ENCODE results near the gene FBXL13.
"Not testable (repeated sequence)": the region's sequence is repeated elsewhere in the genome, so short reads cannot be mapped to it uniquely, and the experiment has no call there.

Gene FBXL13

DNA sequence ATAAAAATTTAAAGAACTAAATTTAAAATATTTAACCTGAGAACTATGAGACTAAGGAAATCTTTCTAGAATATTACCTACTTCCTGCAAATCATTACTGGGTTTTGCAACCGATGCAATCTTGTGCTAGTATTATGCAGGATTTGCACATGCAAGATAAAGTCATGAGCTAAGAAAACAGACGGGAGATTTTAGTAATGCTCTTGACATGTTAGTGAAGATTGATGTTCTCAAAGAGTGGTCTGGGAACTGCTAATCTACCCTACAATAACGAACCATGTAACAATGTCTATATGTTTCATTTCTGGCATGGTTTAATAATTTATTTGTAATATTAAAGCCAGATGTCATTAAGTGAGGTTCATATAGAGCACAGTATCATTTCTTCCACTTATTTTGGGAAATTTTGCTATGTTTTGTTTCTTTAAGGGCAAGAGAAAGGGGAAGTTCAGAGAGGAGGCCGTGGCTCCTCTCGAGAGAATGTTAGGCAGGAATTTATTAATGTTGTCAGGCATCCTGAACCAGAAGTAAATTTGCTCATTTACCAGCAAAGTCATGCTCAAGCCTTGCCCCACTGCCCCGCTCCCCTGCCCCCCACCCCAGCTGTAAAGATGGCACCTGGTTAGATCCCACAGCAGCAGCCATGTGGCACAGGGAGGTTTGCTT is 139.0 kb downstream of the FBXL13 start:
- no peak for DNase-seq (ENCODE audit: low read depth, low spot score)

DNA sequence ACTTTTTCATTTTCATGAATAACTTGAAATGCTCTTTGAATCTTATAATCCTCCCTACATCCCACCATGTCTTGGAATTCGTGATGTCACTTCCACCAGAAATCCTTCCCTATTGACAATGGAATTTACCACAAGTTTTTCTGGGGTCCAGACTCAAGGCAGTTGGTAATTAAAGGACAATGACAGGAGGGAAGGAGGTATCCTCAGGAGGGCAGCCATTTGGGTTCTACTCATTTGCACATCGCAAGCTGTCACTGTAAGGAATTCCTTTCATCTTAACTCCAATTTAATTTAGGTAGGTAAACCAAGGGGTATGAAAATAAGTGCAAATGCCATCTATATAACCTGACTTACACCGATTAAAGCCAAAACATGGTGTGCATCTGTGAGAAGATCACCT is 139.9 kb downstream of the FBXL13 start:
- peak; percentile 30 for DNase-seq (ENCODE audit: low read depth, low spot score)

DNA sequence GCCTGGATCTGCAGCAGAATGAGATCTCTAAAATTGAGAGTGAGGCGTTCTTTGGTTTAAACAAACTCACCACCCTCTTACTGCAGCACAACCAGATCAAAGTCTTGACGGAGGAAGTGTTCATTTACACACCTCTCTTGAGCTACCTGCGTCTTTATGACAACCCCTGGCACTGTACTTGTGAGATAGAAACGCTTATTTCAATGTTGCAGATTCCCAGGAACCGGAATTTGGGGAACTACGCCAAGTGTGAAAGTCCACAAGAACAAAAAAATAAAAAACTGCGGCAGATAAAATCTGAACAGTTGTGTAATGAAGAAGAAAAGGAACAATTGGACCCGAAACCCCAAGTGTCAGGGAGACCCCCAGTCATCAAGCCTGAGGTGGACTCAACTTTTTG is 140.4 kb downstream of the FBXL13 start:
- no peak for DNase-seq (ENCODE audit: low read depth, low spot score)

DNA sequence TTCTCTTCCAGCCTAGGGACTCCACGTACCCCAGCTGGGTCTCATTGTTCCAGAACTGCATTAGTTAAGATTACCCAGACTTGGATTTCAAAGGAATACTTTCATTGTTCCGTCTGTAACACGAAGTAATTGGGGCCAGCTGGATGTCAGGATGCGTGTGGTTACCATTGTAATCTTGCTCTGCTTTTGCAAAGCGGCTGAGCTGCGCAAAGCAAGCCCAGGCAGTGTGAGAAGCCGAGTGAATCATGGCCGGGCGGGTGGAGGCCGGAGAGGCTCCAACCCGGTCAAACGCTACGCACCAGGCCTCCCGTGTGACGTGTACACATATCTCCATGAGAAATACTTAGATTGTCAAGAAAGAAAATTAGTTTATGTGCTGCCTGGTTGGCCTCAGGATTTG is 140.8 kb downstream of the FBXL13 start:
- peak; percentile 82 for DNase-seq (ENCODE audit: low read depth, low spot score)

GRCh38 chr7:102931757-102932156 is 142.8 kb downstream of the FBXL13 start:
- no peak for DNase-seq (ENCODE audit: low read depth, low spot score)

DNA sequence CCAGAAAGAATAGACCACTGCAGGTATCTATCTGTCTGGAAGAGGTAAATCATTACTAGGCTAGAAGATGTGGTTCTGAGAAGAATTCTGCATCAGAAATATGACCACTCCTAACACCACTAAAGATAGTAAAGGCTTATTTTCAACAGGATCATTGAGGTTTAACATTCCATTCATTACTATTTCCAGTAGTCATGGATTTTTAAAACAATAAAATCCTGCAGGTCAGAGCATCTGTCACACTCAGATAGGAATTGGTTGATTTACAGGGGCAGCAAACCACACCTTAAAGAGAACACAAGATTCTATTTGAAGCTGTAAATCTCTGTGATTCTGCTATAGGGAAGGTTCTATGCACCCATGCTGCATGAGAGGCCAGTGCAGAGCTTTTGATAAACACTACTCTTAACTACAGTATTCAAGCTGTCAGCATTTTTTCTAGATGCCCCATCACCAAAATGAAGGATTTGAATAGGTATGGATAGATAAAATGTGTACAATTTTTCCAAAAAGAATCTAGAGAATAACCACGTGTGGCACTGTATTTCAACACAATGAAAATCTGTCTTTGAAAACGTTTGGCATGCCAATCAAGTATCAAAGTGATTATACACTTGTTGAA is 147.2 kb downstream of the FBXL13 start:
- no peak for DNase-seq (ENCODE audit: low read depth, low spot score)

GRCh38 chr7:102926783-102927140 is 147.8 kb downstream of the FBXL13 start:
- no peak for DNase-seq (ENCODE audit: low read depth, low spot score)

DNA sequence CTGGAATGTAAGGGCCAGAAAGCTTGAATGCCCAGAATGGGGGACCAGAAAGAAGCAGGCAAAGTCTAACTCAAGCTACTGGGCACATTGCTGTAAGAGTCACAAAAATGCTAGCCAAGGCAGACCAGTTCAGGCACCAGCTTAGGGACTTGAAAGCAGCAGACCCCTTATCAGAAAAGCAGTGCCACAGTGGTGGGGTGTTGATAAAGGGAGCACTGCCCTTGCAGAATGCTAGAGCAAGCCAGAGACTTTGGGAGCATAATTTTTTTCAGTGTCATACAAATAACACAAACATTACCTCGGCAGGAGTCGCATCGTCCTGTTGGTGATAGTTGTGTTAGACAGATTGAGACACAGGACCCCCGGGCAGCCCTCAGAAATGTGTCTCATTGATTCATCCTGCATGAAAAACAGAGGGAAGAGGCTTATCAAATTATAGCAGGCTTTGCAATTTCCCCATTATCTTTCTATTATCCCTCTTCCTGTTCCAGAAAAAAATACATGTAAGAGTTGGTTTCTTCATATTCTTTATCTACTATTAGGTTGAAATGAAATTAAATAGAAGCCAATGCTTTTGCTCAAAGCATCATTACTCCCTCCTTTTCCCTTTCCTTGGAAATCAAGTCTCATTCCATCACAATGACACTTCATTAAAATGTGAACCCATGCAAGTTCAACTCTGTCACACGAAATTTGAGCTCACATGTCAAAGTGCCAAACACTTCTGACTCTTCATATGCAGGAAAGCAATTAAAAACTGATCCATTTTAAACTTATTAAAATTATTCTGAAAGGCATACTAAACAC is 148.4 kb downstream of the FBXL13 start:
- DNase-seq (ENCODE audit: low read depth, low spot score), result no peak

GRCh38 chr7:102918845-102919244 is 155.8 kb downstream of the FBXL13 start:
- DNase-seq (ENCODE audit: low read depth, low spot score), result no peak

DNA sequence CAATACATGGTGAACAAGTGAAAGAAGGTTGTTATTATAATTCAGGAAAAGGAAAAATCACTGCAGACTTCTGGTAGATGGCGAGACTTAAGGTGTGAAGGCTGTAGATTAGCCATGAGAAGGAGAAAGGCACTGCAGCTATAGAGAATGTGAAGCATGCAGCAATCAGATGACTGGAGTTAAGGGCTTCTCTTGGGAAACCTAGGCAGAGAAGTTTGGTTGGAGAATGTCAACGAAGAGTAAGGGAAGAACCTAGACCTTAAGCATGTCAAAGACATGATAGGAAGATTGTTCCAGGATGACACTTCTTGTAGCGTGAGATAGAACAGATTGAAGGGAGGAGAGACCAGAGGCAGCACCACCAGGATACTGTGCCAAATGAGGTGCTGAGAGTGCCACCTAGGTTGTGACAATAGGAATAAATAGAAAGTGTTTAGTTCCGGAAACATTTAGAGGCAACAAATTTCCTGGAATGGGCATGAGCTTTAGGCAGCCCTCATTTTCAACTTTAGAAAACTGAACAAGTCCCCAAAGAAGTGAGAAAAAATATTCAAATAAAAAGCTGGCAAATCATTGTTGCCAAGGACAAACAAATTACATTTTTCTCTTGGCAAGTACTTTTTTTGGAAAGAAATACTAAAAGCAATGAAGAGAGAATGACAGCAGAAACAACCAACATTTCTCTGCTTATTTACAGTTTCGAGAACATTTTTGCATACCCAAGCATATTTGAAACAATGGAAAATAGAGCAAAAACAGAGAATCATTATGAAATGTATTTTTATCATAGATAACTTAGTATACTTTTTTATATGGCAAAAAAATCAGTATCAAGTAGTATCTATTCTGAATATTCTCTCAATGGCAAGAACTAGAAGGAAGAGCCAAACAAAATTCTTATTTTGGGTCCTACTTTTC is 156.9 kb downstream of the FBXL13 start:
- peak; percentile 11 for DNase-seq (ENCODE audit: low read depth, low spot score)

DNA sequence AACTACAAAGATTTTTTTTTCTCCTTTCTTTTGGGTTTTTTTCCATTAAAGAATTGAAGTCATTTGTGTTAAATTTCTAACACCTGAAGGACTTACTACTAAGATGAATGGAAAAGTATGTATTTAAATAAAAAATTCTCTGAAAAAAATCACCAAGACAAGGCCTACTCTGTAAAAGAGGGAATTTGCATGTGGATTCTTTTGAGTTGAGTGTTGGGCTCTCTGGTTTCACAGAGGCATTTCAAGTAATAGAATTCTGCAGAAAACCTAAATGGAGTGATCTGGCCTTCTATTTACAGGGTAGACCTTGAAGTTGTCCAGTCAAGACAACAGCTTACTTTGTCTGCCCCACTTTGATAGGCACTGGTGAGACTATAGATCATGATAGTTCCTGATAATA is 157.7 kb downstream of the FBXL13 start:
- DNase-seq (ENCODE audit: low read depth, low spot score), result no peak

DNA sequence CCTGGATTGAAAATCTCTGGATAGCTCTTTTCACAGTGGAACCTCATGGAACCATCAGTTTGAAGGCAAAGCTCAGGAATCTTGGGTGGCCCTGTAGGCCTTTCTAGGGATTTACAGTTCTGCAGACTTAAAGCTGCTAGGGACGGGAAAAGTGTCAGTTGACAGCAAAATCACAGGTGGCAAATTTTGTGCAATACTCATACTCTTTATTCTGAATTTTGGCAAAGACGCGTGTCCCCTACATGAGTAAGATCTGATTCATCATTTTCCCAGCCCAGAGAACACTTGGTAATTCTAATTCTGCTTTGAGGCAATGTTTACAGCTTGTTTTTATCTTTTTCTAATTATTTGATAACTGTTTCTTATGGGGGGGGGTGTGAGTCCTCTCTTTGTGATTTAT is 158.2 kb downstream of the FBXL13 start:
- no peak for DNase-seq (ENCODE audit: low read depth, low spot score)

DNA sequence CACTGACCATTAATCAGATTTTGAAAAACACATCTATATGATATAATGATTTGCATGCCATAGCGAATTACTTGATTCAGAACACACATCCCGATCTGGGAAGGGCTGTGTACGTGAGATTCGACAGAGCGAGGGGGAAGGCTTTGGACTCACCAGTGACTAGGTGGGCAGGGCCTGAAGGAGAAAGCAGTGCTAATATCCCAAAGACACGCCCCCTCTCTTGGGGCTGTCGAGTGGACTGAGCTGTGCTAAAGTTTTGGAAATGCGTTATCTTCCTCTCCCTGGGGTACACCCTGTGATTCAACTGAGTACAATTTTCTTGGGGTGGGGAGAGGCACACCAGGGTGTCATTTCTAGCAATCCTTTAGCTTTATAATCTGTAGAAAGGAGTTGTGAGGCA is 160.0 kb downstream of the FBXL13 start:
- peak; percentile 14 for DNase-seq (ENCODE audit: low read depth, low spot score)

DNA sequence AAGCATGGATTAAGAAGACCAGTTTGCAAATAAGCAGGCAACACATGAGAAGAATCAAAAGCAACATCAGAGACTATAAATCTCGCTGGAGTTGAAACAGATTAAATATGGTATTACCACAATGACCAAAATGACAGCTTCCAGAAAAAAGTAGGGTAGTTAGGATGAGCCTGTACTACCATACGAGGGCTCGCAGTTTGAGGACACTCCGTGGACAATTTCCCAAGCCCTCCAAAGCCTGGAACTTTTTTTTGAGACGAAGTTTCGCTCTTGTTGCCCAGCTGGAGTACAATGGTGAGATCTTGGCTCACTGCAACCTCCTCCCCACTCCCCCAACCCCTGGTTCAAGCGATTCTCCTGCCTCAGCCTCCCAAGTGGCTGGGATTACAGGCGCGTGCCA is 160.8 kb downstream of the FBXL13 start:
- no peak for DNase-seq (ENCODE audit: low read depth, low spot score)

GRCh38 chr7:102912742-102913141 is 161.9 kb downstream of the FBXL13 start, which contains the start of gene LRRC17:
Gene LRRC17, plus strand, starts transcription at chr7:102913000. Its CDS starts 20,914 bp downstream, at chr7:102933914.
- DNase-seq (ENCODE audit: low read depth, low spot score), result no peak

DNA sequence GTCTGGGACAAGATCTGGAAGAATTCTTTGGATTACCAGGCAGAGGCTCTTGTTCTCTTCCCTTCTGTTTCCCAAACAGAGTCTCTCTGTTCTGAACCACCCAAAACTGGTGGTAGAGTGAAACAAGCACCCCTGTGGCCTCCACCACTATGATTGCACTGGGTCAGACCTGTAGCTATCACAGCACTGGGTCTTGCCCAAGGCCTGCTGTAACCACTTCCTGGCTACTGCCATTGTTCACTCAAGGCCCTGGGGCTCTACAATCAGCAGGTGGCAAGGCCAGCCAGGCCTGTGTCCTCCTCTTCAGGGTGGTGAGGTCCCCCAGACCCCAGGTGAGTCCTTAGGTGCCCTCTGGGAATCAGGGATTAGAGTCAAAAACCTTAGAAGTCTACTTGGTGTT is 165.9 kb downstream of the FBXL13 start:
- no peak for DNase-seq (ENCODE audit: low read depth, low spot score)

GRCh38 chr7:102903576-102903975 is 171.0 kb downstream of the FBXL13 start:
- DNase-seq (ENCODE audit: low read depth, low spot score), result not testable (repeated sequence)

- not testable (repeated sequence) for DNase-seq (ENCODE audit: low read depth, low spot score)
Measured at GRCh38 chr7:102902052-102902451, 172.5 kb downstream of the FBXL13 start.

DNA sequence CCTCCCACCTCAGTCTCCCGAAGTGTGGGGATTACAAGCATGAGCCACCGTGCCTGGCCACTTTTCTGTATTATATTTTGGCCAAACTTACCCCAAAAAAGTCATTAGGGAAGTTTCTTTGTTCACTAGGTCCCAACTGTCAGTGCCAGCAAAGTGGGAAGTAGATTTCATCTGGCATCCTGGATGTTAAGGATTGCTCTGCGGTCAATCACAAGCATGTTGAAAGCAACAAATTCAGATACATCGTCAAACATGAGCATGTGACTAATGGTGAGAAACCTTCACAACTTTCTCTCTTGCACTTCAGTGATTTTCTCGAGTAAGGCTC is 176.1 kb downstream of the FBXL13 start:
- no peak for DNase-seq (ENCODE audit: low read depth, low spot score)

GRCh38 chr7:102897856-102898531 is 176.6 kb downstream of the FBXL13 start:
- no peak for DNase-seq (ENCODE audit: low read depth, low spot score)

GRCh38 chr7:102897211-102897631 is 177.4 kb downstream of the FBXL13 start:
- DNase-seq (ENCODE audit: low read depth, low spot score), result no peak
